DMS153 treated with DMSO at 0.1 percent for 48 hours (cell line): ENCODE results near the gene CELF4.
A peak's percentile ranks its signal among the peaks of the same experiment; 100 is the strongest.

Experiments used
- DNase-seq: peaks from one replicate; lab custom pipeline; 2025; ENCODE audit not compliant: unreplicated experiment; lab: John Stamatoyannopoulos, UW

Gene CELF4

DNA sequence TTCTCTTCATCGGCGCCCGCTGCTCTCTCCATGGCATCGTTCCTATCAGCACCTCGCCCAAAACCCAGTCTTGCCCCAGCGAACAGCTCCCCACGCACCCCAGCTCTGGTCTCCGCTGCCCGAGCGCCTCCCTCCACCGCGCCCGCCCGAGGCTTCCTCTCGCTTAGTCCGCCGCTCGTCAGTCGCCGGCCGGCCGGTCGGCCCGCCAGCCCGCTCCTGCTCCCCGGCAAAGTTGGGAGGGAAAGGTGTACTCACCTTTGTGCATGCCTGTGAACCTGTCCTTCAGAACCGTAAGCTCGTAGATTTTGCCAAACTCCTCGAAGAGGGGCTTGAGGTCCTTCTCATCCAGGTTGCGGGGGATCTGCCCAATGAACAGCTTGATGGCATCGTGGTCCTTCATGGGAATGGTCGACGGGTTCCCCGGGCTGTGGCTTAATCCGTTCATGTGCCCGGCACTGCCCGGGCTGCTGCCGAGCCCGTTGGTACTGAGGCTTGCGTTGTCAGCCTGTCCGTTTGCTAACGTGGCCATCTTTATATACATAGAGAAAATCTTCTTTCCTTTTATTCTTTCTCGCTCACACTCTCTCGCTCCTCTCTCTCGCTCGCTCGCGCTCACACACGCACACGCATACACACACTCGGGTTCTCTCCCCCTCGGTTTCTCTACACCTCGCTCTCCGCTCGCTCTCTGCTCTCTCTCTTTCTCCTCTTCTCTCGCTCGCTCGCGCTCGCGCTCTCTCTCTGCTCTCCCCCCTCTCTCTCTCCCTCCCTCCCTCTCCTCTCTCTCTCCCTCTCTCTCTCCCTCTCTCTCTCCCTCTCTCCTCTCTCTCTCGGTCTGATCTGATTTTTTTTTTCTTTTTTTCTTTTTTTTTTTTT lies at the start of gene CELF4:
Gene CELF4, minus strand, starts transcription at position 698 of the 876 bp plus-strand sequence.
- DNase-seq = peak; percentile 54

DNA sequence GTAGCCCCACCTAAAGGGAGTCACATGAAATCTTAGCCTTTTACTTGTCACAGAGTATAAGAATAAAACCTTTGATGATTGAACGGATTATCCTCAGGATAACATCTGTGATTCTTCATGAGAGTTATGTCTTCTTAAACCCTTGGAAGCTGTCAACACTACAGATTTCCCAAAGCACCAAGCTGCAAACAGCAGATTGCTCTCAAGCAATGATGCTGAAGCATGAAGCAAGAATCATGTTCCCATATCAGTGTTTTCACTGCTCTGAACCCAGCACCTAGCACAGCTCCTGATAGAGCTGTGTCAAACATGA lies 47.6 kb upstream of the CELF4 start:
- DNase-seq = no peak

DNA sequence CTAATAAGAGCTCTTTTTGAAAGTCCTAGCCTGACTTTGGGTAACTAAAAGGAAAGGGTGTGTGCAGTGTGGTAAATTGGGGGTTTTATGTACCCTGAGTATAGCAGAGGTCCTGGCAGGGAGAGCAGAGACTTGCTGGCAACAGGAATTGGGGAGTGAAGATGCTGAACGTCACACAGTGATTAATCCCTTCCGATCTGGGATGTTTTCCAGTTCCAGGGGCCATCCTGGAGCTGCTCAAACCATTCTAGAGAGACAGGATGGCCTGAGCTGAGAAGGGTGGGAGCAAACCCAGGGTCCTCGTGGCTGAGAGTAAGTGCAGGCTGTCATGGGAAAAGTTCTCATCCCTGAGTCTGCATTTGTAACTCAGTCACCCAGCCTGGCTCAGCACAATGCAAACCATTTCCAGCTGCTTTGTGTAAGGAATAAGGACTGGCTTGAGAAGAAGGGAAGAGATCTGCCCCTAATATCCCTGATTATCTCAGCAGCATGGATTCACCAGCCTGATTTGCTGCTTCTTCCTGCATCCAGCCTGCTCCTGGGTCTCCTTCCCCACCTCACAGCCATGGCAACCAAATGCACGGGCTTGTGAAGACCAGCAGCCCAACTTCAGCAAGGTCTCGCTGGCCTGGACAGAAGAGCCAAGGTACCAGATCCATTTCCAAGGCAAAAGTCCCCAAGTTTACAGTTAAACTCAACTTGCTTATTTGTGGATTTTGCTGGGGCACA lies 47.1 kb upstream of the CELF4 start:
- DNase-seq = no peak

DNA sequence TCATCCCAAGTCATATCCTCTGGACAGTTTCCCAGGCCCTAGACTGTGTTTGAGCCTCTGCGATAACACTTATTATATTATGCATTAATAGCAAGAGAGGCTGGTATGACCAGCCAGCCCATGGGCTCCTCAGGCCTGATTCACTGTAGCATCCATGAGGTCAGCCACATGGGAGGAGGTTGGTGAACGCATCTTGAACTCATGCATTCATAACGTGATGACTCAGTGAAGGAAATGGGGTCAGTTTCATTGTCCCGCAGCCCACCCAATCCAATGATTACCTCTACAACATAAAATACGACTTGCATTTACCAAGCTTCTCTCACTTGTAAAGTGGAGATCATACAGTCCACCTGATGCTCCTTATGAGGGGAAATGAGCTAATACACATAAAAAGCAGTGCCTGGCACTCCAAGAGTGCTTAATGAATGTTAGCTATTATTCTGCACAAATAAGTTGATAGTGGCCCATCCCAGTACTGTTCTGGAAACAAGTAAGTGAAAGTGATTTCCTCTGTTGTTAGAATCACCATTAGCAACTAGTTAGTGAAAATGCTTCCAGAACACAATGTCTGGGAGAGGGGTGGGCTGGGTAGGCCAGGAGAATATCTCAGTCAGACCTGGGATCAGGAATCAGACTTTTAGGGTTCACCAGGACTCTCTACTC lies 46.1 kb upstream of the CELF4 start:
- no peak for DNase-seq

DNA sequence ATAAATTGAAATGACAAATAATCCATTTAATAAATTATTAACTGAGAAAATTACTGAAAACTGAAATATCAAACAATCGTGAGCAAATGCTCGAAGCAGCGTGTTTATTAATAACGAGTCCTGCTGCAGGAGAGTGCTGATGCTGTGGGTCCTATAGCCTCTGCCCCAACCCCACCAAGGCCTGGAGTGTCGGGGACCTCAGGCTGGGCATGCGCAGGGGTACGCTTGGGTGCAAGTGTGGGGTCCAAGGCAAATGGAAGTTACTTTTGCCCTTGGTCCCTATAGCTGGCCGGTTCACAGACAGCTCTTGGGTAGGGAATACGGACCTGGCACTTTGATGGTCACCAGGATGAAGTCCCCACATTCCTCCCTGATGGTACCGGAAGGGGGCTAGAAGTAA lies 43.3 kb upstream of the CELF4 start:
- DNase-seq = no peak

DNA sequence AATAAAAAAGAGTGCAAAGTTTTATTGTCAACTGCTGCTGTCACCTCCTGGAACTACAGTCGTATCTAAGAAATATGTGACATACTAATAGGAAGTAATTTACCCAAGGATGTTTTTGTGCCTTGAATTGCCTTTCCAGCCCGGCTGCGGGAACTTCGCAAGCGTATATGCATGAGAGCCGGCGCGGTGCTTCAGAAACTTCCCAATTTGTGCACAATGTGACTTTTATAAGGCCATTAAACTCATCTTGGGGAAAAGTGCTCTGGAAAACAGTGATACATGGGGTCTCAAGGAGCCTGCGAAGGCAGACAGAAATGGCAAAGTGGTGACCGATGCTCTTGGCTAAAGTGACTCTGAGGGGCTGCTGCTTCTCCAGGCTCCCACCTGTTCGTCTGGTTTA lies 41.7 kb upstream of the CELF4 start:
- no peak for DNase-seq

DNA sequence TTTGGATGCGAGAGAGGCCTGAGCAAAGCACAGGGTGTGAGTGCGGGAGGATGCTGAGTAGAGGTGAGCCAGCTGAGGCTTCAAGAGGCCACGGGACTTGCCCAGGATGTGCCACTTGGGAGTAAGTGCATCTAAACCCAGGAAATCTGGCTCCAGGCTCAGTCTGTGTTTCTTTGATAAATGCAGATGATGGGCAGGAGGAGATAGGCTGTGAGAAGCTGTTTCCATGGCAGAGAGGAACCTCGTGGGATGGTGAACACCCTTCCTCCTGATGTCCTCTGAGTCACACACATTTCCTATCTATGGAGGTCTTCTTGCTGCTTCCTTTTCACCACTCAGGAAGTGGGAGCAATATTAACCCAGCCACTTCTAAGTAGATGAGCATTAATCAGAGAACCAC lies 38.4 kb upstream of the CELF4 start:
- DNase-seq = no peak

DNA sequence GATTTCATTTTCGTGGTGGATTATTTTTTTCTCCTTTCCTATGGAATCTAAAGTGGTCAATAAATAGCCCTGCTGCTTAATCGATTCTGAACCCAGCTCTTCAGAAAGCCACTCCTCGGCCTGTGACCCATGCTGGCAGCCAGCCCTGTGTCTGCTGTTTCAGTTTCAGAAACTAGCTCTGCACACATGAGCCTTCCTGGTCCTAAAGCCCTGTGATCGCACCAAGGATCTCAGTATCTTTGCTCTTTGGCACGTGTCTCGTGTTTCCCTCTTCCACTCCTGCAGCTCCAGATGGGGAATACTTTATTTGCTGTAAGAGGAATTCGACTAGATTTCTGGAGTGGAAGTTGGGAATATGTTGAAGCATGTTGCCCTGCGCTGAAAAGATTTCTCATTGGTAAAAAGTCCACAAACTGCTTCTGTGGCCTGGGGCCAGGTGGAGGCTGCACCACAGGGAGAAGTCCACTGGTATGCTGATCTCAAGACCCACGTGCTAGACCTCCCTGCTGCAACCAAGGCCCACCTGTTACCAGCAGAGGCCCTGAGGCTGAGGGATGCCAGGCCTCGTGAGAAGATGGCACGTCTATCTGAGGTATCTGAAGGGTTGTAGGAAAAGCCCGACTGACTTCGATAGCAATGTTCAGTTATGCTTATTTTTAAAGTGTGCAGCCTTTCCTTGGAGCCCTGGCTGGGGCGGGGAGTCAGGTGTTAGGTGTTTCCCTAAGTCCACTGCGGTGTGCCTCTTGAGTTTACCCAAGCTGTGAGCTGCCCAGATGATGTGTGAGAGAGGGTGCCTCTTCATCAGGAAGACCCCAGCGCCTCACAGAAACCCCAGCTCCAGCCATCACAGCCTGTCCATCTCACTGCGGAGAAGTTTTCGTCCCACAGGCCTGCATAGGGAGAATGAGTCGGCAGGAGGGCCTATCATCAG lies 33.6 kb upstream of the CELF4 start:
- DNase-seq = no peak

DNA sequence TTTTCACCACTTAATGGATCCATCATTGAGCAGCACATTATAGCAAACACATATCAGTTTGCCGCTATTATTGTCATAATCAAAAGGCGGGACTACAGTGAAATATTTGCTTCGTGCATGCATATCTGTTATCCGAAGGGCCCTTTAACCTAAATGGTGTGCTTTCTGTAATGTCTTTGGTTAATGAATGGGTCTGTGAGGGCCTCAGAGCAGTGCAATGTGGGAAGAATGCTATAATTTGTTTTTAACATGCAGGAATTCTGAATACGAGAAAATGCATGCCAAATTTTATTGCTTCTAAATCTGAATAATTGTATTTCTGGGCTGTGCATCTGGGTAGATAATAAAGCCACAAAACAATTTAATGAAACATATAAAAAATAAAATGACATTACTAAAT lies 32.8 kb upstream of the CELF4 start:
- no peak for DNase-seq

DNA sequence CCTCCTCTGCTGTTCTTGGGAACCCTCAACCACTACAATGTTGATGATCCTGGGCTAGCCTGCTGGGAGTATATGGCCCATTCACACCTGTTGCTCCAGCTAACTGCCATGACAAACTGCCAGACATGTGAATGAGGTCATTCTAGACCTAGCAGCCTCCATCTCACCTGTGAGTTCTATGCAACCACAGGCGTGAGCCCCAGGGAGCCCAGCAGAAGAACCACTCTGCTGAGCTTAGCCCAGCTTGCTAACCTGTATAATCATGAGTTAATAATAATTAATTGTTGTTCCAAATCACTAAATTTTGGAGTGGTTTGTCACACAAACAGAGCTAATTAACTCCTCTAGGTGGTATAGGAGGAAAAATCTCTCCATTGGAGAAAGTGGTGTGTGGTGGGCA lies 24.7 kb upstream of the CELF4 start:
- DNase-seq = no peak

DNA sequence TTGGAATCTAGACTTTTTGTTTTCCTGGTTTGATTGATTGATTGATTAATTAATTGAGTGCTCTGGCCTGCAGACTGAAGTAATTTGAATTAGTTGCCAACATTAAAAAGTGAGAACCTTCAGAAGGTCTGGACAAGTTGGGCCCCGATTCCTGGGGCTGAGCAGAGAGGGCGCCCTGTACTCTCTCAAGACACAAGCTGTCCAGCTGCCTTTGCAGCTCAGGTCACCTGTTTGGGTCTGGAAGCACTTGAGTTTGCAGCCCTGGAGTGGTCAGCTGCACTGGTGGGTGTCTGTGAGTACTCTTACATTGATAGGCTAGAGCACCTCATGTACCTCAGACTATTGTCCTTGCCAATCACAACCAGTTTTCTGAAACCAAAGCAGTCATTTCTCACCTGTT lies 22.7 kb upstream of the CELF4 start:
- DNase-seq = no peak

DNA sequence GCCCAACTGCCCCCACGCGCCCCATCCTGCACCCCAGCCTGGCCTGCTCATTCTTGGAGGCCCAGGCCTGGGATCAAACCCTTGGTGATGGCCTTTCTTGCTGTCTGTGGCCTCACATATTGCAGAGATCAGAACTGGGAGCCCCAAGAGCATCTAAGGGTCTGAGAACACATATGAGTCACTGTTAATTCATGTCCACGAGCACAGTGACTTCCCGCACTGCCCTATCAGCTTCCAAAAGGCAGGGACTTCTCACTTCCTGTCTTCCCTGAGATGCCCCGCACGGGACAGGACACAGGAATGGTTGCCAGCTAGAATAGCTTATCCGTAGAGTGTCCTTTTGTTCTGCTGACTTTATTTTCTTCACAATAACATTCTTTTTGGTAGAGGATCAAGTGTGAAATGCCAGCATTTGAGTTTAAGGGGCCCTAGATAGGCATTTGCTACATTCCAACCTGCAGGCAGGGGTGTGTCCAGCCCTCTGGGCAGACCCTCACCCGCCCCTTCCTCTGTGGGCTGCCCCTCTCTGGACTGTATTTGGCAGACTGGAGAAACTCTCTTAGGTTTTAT lies 21.1 kb upstream of the CELF4 start:
- no peak for DNase-seq

DNA sequence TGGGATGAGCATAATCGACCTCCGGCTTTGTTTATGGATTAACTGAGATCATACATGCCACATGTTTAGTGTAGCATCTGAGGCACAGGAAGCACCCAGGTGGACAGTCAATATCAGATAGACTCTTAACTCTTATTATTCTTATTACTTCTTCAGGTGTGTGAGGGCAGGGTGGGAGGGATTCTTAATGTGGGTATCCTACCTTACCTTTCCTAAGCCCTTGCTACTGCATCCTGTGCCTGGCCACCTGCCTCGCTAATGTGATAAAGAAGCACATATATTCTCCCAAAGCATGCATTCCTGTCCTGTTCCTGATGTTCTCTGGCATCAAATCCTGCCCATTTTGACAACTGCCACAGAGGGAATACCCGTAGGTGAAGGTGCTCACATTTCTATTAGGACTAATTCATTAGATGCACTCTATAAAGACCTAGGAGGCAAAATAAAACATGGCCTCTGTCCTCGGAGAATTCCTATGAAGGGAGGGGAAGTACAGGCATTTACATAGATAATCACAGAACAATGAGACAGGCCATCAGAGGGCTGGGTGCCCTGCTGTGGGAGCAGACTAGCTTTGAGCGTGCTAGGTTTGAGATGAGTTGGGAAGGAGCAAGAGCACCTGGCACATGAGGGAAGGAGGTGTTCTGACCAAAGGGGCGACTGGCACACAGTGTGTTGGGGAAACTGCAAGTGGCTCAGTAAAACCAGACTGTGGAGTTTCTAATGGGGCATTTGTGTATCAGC lies 19.5 kb upstream of the CELF4 start:
- no peak for DNase-seq

DNA sequence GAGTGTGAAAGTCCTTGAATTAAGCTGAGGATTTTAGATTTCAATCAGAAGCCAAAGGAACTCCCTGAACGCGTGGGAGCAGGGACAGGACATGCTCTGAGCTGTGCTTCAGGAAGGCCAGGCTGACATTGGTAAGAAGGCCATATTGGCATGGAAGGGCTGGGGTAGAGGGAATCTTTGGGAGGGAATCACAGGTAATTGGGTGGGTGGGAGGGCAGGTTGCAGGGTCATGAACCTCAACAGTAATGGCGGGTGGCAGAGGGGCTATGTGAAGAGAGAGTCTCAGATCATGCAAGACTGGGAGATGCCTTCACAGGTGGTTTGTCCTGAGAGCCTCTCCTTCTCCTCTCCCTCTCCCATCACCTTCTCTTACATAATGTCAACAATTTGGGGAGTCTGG lies 18.6 kb upstream of the CELF4 start:
- no peak for DNase-seq

DNA sequence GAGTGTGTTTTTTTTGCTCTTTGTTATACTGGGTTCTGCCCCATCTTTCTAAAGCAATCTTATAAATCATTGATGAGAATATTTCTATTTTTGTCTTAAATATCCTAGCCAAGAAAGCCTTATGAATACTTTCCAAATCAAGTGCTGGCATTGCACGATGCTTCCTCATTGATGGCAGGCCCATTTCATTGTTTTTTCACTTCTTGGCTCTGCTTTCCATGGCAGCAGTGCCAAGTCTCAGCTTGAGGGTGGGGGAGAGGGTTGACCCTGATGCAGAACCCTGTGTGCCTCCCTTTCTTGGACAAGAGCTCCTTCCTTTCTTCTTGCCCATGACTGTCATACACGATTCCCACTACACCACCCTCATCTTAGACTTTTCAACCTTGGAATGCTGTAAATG lies 16.7 kb upstream of the CELF4 start:
- DNase-seq = no peak

DNA sequence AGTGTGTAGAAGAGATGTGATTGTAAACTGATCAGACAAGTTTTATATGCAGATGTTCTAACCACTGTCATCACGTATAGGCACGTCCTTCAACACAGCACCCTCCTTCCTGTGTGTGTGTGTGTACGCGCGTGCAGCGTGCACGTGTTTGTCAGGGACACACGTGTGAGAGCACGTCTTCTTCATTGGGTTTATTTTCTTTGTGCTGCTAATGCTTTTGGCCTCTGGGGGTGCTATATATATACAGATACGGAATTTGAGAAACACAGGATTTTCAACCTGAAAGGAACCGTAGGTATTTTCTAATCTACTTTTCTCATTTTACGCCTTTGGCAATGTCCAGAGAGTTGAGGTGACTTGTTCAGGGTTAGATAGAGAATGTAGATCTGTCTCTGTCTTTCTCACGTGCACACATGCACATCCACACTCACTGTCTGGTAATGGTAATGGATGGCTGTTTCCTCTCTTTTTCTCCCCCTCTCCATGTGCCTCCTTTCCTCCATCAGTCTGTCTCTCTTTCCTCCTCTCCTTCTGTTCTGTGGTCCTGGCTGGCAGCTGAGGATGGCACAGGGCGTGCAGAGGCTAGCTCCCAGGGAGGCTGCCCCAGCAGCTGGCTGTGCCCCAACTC lies 13.4 kb upstream of the CELF4 start:
- peak; percentile 15 for DNase-seq

DNA sequence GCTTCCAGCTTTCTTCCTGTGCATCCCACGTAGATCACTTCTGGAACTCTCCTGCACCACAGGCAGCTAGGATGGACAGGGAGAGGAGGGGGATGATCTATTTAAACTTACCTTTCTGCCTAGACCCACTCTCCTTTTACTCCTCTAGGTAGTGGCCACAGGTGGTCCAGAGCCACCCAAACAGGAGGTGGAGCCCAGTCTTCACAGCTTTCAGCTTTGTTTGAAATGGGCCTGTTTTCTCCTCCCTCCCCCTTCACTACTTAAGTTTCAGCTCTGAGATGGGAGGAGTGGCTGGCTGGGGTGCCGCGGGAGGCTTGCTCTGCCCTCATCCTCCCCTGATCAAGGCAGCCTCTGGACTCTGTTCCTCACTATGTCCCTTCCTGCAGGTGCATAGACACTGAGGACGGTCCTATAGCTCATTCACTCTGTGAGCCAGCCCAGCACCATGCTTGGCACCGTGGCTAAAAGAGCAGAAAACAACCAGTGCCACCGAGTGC lies 12.6 kb upstream of the CELF4 start:
- no peak for DNase-seq

DNA sequence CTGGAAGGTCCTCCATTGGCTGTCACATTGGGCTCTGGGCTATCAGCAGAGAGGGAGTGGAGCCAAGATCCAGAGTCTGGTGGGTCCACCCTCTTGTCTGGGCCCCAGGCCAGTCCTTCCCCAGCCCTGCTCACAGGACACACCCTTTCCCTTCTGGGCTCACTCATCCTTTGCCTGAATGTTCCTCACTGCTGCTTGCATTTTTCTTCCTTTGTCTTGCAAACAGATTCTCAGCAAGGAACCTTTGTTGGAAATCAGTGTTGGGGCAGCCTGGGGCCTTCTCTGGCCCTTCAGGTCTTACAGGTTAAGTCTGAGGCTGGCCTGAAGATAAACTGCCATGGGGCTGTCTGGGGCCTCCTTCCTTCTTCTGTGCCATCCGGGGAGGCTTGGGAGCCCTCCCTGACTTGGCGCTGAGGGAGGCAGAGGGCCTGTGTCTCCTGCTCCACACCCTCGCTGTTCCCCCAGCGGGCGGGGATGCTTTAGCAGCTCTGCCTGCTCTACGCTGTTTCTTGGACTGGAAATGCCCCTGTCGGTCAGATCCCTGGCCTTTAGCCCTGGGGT lies 11.5 kb upstream of the CELF4 start:
- DNase-seq = no peak

DNA sequence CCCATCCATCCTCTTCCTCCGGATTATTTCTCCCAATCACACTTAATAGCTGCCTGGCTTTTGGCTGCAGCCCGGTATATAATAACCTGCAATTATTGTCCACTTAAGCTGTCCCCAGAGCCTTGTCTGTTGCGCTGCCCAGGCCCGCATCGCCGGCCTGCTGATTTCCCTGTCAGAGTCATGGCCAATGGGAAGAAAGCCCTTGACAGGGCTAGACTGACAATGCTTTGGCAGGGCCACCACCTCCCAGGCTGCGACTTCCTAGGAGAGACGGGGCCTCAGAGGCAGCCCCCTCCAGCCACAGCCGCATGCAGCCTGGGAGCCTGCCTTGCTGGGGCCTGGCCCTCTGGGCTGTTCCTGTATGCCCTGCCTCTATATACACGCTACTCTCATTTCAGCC lies 10.0 kb upstream of the CELF4 start:
- DNase-seq = peak; percentile 61
